Activated effector memory CD4-positive, alpha-beta T cell treated with anti-CD3 and anti-CD28 coated beads, Interleukin-2, amount 50 U/mL, for 16 hours (primary cell): ENCODE results near the gene FRAT1.

Experiments
- DNase-seq: peaks from one replicate; pipeline ENCODE4 v3.0.0-alpha.2; 2020

Gene FRAT1

DNA sequence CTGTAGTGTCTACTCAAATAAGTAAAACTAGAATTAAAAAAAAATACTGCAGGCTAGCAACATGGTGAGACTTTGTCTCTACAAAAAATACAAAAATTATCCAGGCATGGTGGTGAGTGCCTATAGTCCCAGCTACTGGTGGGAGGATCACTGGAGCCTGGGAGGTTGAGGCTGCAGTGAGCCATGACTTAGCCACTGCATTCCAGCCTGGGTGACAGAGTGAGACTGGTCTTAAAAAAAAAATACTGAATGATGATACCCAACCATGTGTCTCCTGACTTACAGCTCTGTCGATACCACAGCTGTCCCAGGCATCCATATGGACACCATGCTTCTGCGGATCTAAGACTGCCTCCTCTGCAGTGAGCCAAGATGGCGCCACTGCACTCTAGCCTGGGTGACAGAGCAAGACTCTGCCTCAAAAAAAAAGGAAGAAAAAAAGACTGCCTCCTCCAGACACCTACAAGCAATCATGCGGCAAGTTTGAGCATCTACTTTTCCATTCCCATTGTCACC is 7.9 kb upstream of the FRAT1 start:
- no peak for DNase-seq

DNA sequence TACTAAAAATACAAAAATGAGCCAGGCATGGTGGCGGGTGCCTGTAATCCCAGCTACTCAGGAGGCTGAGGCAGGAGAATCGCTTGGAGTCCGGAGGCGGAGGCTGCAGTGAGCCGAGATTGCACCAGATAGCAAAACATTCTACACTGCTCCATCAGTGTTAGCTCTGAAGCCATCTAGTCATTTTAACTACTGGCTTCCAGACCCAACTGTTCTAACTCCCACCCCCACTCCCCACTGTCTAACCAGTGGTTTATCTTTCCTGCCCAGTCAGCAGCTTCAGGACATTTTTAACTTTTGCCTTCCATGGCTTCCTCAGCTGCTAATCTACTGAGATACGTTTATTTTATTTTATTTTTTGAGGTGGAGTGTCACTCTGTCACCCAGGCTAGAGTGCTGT is 6.2 kb upstream of the FRAT1 start:
- no peak for DNase-seq

GRCh38 chr10:97314671-97315070 is 4.4 kb upstream of the FRAT1 start:
- DNase-seq = no peak

DNA sequence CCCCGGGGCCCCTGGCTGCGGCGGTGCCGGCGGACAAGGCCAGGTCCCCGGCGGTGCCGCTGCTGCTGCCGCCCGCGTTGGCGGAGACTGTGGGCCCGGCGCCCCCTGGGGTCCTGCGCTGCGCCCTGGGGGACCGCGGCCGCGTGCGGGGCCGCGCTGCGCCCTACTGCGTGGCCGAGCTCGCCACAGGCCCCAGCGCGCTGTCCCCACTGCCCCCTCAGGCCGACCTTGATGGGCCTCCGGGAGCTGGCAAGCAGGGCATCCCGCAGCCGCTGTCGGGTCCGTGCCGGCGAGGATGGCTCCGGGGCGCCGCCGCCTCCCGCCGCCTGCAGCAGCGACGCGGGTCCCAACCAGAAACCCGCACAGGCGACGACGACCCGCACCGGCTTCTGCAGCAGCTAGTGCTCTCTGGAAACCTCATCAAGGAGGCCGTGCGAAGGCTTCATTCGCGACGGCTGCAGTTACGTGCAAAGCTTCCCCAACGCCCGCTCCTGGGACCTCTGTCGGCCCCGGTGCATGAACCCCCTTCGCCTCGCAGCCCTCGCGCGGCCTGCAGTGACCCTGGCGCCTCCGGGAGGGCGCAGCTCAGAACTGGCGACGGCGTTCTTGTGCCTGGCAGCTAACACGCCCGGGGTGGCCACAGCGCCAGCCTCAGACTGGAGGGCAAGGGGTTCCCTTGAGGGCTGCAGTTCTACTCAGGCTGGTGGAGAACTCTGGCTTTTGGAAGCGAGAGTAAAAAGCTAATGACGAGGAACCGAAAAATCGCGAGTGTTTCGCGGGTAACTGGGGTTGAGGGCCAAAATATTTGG is 804 bp downstream of the FRAT1 start:
- peak; percentile 88 for DNase-seq

GRCh38 chr10:97320480-97321031 is 1.5 kb downstream of the FRAT1 start:
- DNase-seq = peak; percentile 73

DNA sequence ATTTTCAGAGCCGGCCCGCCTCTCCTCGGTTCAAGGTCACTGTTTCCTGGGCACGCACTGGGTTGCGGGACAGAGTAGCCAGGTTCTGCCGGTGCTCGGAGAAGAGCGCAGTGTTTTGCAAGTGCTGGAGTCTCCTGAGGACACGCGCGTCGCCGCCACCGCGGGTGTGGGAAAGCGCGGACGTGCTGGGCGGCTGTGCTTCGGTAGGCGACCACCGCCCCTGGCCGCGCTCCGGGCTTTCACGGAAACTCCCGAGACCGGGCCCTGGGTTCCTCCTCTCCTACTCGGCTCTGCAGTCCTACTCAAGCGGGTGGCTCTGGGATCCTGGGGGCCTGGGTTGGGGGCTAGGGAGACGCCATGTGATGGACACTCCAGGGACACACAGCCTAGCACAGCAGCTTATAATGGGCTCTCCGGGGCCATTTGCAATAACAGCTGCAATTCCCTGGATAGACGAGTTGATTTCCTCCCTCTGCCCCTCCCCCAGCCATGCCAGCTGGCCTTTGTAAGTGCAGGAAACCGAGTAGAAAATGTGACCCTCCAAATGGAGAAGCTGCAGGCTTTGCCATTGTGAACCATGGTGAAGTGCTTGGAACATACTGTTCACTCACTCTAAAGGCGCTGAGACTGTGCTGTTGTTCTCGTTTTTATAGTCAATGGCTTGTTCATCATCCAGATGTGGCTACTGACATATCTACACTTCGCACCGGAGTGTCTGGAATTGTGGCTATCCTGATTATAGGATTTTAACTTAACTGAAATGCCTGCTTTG is 2.1 kb downstream of the FRAT1 start:
- no peak for DNase-seq

DNA sequence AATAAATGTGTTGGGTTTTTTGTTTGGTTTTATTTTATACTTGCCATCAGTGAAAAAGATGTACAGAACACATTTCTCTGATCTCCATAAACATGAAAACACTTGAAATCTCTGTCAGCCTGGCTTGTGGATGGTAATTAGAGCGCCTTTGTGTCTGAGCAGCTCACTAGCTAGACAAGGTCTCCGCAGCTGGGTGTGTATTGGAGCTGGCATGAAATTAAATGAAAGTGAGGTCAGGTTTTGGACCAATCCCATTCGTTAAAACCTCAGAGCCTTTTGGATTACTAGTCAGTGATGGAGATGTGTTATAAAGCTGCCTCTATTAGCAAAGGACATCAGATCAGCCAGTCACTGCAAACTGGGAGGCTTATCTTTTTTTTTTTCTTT is 2.7 kb downstream of the FRAT1 start:
- no peak for DNase-seq

DNA sequence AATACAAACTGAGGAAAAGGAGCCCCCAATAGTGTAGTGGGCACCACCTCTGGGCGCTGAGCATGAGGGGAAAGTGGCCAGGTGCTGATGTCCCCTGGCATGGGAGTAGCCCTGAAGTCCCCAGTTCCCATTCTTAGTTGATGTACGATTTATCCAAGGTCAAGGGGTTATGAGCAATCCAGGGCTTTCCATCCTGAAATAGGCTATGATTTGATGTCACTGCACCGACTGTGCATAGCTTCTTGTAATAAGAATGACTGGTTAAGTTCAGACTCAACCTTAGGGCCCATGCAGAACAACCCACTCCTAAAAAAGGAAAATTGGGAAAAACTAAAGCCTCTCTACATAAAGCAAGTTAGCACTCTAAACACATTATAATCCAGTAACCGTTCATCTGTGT is 4.4 kb downstream of the FRAT1 start:
- DNase-seq = no peak

GRCh38 chr10:97325754-97326153 is 6.7 kb downstream of the FRAT1 start:
- no peak for DNase-seq

DNA sequence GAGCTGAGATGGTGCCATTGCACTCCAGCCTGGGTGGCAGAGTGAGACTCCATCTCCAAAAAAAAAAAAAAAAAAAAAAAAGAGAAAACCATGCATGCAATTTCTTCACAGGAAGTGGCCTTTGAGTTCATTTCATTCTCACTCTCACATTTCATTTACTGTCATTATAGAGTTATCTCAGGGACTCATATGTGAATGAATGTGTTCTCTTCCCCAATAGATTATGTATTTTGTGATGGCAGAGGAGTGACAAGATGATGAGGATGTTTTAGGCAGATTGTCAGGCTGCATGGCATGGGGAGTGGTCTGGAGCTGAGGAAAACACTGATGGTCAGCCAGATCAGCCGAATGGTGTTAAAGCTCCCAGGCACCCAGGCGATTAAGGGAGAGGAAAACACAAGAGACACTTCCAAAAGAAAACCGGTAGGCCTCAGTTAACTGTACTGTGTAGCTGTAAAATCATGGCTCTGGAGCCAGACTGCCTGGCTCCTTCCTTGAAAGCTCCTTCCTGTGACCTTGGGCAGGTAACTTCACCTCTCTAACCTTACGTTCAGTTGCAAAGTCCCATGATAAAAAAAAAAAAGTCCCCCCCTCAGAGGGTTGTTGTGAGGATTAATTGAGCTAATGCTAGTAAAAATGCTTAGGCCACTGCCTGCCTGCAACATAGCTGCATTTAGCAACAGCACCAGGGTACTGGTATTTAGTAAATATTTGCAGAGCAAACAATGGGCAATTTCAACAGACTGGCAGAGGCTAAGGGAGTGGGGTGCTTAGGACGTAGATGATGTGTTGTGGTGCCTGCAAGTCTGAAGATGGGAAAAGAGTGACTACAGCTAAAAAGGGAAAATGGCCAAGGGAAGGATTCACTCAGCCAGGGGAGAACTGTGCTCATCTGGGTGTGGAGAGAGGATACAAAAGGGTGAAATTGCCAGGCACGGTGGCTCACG is 8.6 kb downstream of the FRAT1 start:
- no peak for DNase-seq

- no peak for DNase-seq
Measured at GRCh38 chr10:97328646-97329453, 9.8 kb downstream of the FRAT1 start.

- no peak for DNase-seq
Measured at GRCh38 chr10:97329766-97330165, 10.7 kb downstream of the FRAT1 start.

DNA sequence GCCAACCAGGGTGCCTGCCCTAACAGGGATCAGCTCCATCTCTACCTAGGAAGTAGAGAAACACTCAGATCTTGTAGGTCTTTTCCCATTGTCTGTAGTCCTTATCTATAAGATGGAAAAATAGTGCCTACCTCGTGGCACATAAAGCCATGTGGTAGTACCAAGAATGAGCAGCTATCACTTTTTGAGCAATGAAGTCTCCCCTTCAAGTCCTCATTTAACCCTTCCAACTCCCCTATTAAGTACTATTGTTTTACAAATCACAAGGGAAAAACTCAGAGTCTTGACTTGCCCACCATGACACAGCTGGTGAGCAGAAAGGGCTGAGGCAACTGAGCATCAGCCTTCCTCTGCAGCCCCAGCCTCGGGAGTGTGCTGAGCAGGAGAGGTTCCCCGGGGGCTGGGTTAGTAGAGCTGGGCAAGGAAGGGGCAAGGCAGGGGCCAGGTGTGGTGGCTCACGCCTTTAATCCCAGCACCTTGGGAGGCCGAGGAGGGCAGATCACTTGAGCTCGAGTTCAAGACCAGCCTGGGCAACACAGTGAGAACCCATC is 12.2 kb downstream of the FRAT1 start:
- DNase-seq = no peak

- no peak for DNase-seq
Measured at GRCh38 chr10:97332591-97333350, 13.7 kb downstream of the FRAT1 start.

GRCh38 chr10:97333351-97333600 is 14.2 kb downstream of the FRAT1 start:
- DNase-seq = no peak

GRCh38 chr10:97333601-97334369 is 14.7 kb downstream of the FRAT1 start:
- peak; percentile 74 for DNase-seq

DNA sequence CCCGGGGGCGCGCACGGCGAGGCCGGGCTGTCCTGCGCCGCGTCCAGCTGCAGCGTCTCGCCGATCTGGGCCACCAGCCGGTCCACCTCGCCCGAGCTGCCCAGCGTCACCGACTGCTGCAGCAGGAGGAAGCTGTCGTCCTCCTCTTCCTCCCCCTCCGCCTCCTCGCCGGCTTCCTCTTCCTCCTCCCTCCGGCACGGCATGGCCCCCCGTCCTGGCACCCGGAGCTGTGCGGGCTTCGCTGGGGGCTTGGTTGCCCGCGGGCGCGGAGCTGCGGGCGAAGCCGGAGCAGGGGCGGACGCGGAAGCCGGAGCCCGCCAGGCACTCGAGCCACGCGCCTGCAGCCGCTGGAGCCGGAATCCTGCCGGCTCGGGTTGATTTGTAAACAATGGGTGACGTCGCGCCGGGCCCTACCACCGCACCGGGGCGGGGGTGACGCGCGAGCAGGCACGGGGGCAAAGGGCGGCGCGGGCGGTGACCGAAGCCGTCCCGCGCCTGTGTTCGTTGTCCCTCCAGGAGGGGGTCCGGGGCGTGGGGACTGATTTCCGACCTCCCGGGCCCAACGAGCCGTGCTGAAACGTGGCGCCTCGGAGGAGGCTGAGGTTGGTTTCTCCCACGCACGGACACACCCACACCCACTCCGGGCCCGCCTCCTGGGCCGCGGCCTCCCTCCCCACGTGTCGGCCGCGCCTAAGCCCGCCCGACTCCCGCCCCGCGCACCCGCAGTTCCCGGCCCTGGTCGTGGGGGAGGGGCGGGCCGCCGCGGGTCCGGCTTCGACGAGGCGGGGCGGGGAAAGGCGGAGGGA is 15.5 kb downstream of the FRAT1 start, which contains the start of gene FRAT2:
TSS of gene FRAT2 (minus strand) at position 360 of the 806 bp plus-strand sequence. CDS start at position 203, 157 bp downstream.
- DNase-seq = peak; percentile 95

DNA sequence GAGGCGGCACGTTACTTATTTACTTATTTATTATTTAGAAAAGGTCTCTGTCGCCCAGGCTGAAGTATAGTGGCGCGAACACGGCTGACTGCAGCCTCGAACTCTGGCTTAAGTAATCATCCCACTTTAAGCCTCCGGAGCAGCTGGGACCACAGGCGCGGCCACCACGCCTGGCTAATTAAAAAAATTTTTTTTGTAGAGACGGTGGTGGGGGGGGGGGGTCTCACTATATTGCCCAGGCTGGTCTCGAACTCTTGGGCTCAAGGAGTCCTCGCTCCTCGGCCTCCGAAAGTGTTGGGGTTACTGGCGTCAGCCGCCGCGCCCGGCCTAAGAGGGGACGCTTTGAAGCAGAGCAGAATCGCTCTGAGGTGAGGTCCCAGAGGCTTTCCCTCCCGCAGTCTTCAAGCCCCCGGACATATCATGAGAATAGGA is 16.1 kb downstream of the FRAT1 start:
- no peak for DNase-seq

DNA sequence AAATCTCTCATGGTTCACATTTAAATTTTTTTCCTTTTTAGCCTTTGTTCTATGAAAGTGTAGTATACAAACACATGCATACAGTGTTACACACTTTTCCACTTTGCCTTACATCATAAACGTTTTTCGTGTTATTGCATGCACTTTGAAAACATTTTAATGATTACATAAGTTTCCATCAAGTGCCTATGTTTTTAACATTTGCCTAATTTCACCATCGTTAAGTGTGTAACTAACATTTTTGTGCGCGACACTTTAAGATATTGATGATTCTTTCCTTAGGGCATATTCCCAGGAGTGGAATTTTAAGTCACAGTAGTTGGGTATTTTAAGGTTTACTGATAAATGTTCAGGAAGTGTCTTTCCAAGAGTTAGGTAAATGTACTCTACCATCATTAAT is 16.9 kb downstream of the FRAT1 start:
- DNase-seq = no peak
